ENCODE results near the gene PSME3. TPM values are rescaled to one million over a fixed set of nuclear protein-coding genes. Genes with fewer than 3 reads are reported as not detected.
"Not testable (repeated sequence)": the region's sequence is repeated elsewhere in the genome, so short reads cannot be mapped to it uniquely, and the experiment has no call there.

PSME3 gene
- total and polyA plus RNA-seq, 2 experiments from 2014 or later = 86.4 to 99.5 TPM

DNA sequence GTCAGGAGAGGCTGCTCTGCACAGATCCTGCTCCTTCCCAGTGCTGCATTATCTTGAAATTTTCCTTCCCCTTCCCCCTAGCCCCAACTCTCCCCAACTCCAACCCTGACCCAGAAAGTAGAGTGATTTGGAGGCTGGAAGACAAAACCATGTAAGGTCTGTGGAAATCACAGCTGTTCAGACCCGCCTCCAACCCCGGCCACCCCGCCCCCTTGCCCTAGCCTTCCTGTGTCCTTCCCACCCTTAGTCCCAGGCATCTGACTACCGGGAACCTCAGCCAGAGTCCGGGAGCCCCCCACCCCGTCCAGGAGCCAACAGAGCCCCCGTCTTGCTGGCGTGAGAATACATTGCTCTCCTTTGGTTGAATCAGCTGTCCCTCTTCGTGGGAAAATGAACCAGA lies 17.8 kb downstream of the PSME3 start, which contains the start of gene AOC3:
Gene AOC3 (plus strand): TSS at position 246 of the 400 bp plus-strand sequence. CDS start 145 bp downstream, at position 391.
- H3K4me1 ChIP-seq (ENCODE audit: insufficient read depth) = no peaks in the 10 kb centered on the region
- H3K79me2 ChIP-seq = no peaks in the 10 kb centered on the region
- no peak for DNase-seq (ENCODE audit: low spot score)
- TF ChIP-seq EZH2 (IDR thresholded peaks at IDR 0.05; ENCODE audit: borderline replicate concordance) = no peak
- TF ChIP-seq EZH2phosphoT487 (IDR thresholded peaks at IDR 0.05; ENCODE audit: low read depth, severe bottlenecking, unreplicated experiment) = no peak
- TF ChIP-seq, protein P1, sequence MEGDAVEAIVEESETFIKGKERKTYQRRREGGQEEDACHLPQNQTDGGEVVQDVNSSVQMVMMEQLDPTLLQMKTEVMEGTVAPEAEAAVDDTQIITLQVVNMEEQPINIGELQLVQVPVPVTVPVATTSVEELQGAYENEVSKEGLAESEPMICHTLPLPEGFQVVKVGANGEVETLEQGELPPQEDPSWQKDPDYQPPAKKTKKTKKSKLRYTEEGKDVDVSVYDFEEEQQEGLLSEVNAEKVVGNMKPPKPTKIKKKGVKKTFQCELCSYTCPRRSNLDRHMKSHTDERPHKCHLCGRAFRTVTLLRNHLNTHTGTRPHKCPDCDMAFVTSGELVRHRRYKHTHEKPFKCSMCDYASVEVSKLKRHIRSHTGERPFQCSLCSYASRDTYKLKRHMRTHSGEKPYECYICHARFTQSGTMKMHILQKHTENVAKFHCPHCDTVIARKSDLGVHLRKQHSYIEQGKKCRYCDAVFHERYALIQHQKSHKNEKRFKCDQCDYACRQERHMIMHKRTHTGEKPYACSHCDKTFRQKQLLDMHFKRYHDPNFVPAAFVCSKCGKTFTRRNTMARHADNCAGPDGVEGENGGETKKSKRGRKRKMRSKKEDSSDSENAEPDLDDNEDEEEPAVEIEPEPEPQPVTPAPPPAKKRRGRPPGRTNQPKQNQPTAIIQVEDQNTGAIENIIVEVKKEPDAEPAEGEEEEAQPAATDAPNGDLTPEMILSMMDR (IDR thresholded peaks at IDR 0.05; ENCODE audit: poor library complexity) = no peak
- no peak within 1 kb of the TSS for H2AFZ ChIP-seq
- no peak within 1 kb of the TSS for H3K4me2 ChIP-seq
- no peaks in the 10 kb centered on the region for H3K9me2 ChIP-seq (replicated peaks; ENCODE audit: insufficient read depth)
- H3K4me3 ChIP-seq = no peak within 1 kb of the TSS
- no peaks in the 10 kb centered on the region for H4K20me1 ChIP-seq (ENCODE audit: insufficient read depth, poor library complexity, severe bottlenecking)
- 80% methylated on average over 7 of the region's 9 CpGs for WGBS (ENCODE audit: low lambda C conversion rate, missing lambda C conversion rate)
- H3K27me3 ChIP-seq = peaks cover 6% of the 10 kb centered on the region
- no peaks in the 10 kb centered on the region for H3K9me3 ChIP-seq (ENCODE audit: low read depth)
- no peak within 1 kb of the TSS for H3K27ac ChIP-seq
- H3K36me3 ChIP-seq (replicated peaks; ENCODE audit: insufficient read depth, low read depth) = no peaks in the 10 kb centered on the region

GRCh38 chr17:42851371-42852240 lies 18.4 kb downstream of the PSME3 start:
- not testable (repeated sequence) for H3K79me2 ChIP-seq; H3K27me3 ChIP-seq; H3K4me1 ChIP-seq (ENCODE audit: insufficient read depth); H3K9me2 ChIP-seq (replicated peaks; ENCODE audit: insufficient read depth); DNase-seq (ENCODE audit: low spot score); H4K20me1 ChIP-seq (ENCODE audit: insufficient read depth, poor library complexity, severe bottlenecking); H2AFZ ChIP-seq; H3K9me3 ChIP-seq (ENCODE audit: low read depth); H3K4me3 ChIP-seq; H3K4me2 ChIP-seq; H3K27ac ChIP-seq; H3K36me3 ChIP-seq (replicated peaks; ENCODE audit: insufficient read depth, low read depth)
- 92% methylated on average over 24 of the region's 28 CpGs for WGBS (ENCODE audit: low lambda C conversion rate, missing lambda C conversion rate)

DNA sequence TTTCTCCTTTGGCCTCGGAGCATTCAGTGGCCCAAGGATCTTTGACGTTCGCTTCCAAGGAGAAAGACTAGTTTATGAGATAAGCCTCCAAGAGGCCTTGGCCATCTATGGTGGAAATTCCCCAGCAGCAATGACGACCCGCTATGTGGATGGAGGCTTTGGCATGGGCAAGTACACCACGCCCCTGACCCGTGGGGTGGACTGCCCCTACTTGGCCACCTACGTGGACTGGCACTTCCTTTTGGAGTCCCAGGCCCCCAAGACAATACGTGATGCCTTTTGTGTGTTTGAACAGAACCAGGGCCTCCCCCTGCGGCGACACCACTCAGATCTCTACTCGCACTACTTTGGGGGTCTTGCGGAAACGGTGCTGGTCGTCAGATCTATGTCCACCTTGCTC lies 19.2 kb downstream of the PSME3 start:
- no peak overlapping the region for H2AFZ ChIP-seq
- no peaks in the 10 kb centered on the region for H4K20me1 ChIP-seq (ENCODE audit: insufficient read depth, poor library complexity, severe bottlenecking)
- H3K79me2 ChIP-seq = no peaks in the 10 kb centered on the region
- H3K27me3 ChIP-seq = peaks cover 6% of the 10 kb centered on the region
- no peaks in the 10 kb centered on the region for H3K9me3 ChIP-seq (ENCODE audit: low read depth)
- no peaks in the 10 kb centered on the region for H3K4me1 ChIP-seq (ENCODE audit: insufficient read depth)
- H3K4me3 ChIP-seq = no peak overlapping the region
- no peak overlapping the region for H3K27ac ChIP-seq
- TF ChIP-seq EZH2 (IDR thresholded peaks at IDR 0.05; ENCODE audit: borderline replicate concordance) (no peak), EZH2phosphoT487 (IDR thresholded peaks at IDR 0.05; ENCODE audit: low read depth, severe bottlenecking, unreplicated experiment) (no peak)
- TF ChIP-seq, protein P1 (IDR thresholded peaks at IDR 0.05; ENCODE audit: poor library complexity) = no peak
- H3K9me2 ChIP-seq (replicated peaks; ENCODE audit: insufficient read depth) = no peaks in the 10 kb centered on the region
- no peak overlapping the region for H3K4me2 ChIP-seq
- 95% methylated on average over 15 of the region's 15 CpGs for WGBS (ENCODE audit: low lambda C conversion rate, missing lambda C conversion rate)
- no peaks in the 10 kb centered on the region for H3K36me3 ChIP-seq (replicated peaks; ENCODE audit: insufficient read depth, low read depth)
- no peak for DNase-seq (ENCODE audit: low spot score)

- no peak overlapping the region for H3K4me2 ChIP-seq
- WGBS (ENCODE audit: low lambda C conversion rate, missing lambda C conversion rate) = 77% methylated on average over 4 of the region's 4 CpGs
- TF ChIP-seq EZH2phosphoT487 (IDR thresholded peaks at IDR 0.05; ENCODE audit: low read depth, severe bottlenecking, unreplicated experiment) = no peak
- TF ChIP-seq, protein P1 (IDR thresholded peaks at IDR 0.05; ENCODE audit: poor library complexity) = no peak
- no peak for TF ChIP-seq EZH2 (IDR thresholded peaks at IDR 0.05; ENCODE audit: borderline replicate concordance)
These were observed 19.8 kb downstream of the PSME3 start for GRCh38 chr17:42853004-42853403.

More at GRCh38 chr17:42853004-42853403, 19.8 kb downstream of the PSME3 start:
- no peaks in the 10 kb centered on the region for H3K36me3 ChIP-seq (replicated peaks; ENCODE audit: insufficient read depth, low read depth)
- H3K9me2 ChIP-seq (replicated peaks; ENCODE audit: insufficient read depth) = no peaks in the 10 kb centered on the region
- no peak overlapping the region for H3K27ac ChIP-seq
- H3K9me3 ChIP-seq (ENCODE audit: low read depth) = no peaks in the 10 kb centered on the region
- H3K27me3 ChIP-seq = peaks cover 6% of the 10 kb centered on the region
- no peaks in the 10 kb centered on the region for H3K79me2 ChIP-seq
- H3K4me3 ChIP-seq = no peak overlapping the region
- H4K20me1 ChIP-seq (ENCODE audit: insufficient read depth, poor library complexity, severe bottlenecking) = no peaks in the 10 kb centered on the region
- H3K4me1 ChIP-seq (ENCODE audit: insufficient read depth) = no peaks in the 10 kb centered on the region
- H2AFZ ChIP-seq = no peak overlapping the region
- no peak for DNase-seq (ENCODE audit: low spot score)
